Body of pancreas (tissue), 4 donors: Measurements from ENCODE around the gene LURAP1L. TPM values are rescaled to one million over a fixed set of nuclear protein-coding genes. Genes with fewer than 3 reads are reported as not detected.
A peak's percentile ranks its signal among the peaks of the same experiment; 100 is the strongest.

ENCODE experiments used
- ATAC-seq: fragments of 150-250 bp; one replicate; pipeline ENCODE4 v1.9.1; 2016
- DNase-seq, 4 donors: peaks; one replicate each; pipeline ENCODE4 v3.0.0-alpha.2; 2019
- H3K27ac ChIP-seq, 4 donors: fragments of 200-600 bp; sonication (generic); 1 replicate in 3 of 4; 2 replicates in 1 of 4; pipeline versions ENCODE4 v1.5.1 to v1.6.1; 2016 to 2019; ENCODE audit warnings: mild to moderate bottlenecking in 1 of 4, mixed read lengths in 1 of 4, moderate library complexity in 1 of 4
- H3K27me3 ChIP-seq, 2 donors: fragments of 200-600 bp; sonication (generic); one replicate each; pipeline ENCODE4 v1.6.0; 2016; ENCODE audit warnings: mild to moderate bottlenecking in 1 of 2
- H3K36me3 ChIP-seq, 2 donors: fragments of 200-600 bp; sonication (generic); replicated peaks in 1 of 2; 2 replicates each; pipeline ENCODE4 v1.5.1; 2016; ENCODE audit warnings: low read depth in 2 of 2; ENCODE audit not compliant: insufficient read depth in 1 of 2
- H3K4me1 ChIP-seq: fragments of 200-600 bp; sonication (generic); one replicate; pipeline ENCODE4 v1.6.0; 2016
- H3K4me3 ChIP-seq, 2 donors: fragments of 200-600 bp; sonication (generic); 1 replicate in 1 of 2; 2 replicates in 1 of 2; pipeline ENCODE4 v1.5.1; 2016 to 2019
- H3K9me3 ChIP-seq, 3 donors: fragments of 200-600 bp; sonication (generic); 1 replicate in 2 of 3; 2 replicates in 1 of 3; pipeline ENCODE4 v1.5.1; 2016
- POLR2A ChIP-seq, 3 donors: fragments of 450-650 bp; IDR thresholded peaks; one replicate each; pipeline ENCODE4 v1.6.1; 2016; ENCODE audit warnings: antibody characterized with exemption in 3 of 3, mild to moderate bottlenecking in 2 of 3
- WGBS, 2 donors: methylation state at CpG; one replicate each; pipeline ENCODE4 v1.1.5; 2017; 5-methylcytosine and 5-hydroxymethylcytosine counted together
- intact Hi-C: fragments of 100-400 bp; cut with DNase I; formaldehyde crosslinking; loops from one replicate; pipeline ENCODE4 v1.15.1; 2023
- total RNA-seq, 2 donors: library from RNA; depleted of rRNA; stranded (reverse); fragments of >200 nt; gene quantifications; one replicate each; pipeline ENCODE4 v1.1.0, GENCODE V29; 2016
- TF ChIP-seq, protein P1 (sequence below), 7 experiments: fragments of 450-650 bp in 4 of 7; fragments of 200-600 bp in 3 of 7; sonication (generic) in 3 of 7; IDR thresholded peaks; one replicate each; pipeline ENCODE4 v1.5.1; 2016 to 2019; ENCODE audit warnings: antibody characterized with exemption in 7 of 7

LURAP1L gene
- total RNA-seq, 2 donors from 2014 or later: 12.2 to 20.2 TPM

DNA sequence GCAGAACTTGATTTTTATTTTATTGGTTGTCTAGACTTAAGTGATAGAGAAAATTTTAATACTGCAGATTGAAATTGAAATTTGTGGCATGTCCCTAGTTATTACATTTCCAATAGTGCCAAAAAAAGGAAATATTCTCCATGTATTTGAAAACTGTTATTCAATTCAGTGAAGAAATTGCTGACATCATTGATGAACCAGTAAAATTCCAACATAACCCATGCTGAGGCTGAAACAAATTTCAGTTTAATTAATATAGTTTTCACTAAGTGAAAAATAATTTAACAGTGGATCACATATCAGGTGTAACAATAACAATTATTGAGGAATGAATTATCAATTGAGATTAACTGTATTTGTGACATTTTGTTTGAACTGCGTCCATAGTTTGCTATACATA is 38.7 kb downstream of the LURAP1L start:
- no peak for TF ChIP-seq POLR2A (IDR thresholded peaks at IDR 0.05)
- TF ChIP-seq, protein P1, sequence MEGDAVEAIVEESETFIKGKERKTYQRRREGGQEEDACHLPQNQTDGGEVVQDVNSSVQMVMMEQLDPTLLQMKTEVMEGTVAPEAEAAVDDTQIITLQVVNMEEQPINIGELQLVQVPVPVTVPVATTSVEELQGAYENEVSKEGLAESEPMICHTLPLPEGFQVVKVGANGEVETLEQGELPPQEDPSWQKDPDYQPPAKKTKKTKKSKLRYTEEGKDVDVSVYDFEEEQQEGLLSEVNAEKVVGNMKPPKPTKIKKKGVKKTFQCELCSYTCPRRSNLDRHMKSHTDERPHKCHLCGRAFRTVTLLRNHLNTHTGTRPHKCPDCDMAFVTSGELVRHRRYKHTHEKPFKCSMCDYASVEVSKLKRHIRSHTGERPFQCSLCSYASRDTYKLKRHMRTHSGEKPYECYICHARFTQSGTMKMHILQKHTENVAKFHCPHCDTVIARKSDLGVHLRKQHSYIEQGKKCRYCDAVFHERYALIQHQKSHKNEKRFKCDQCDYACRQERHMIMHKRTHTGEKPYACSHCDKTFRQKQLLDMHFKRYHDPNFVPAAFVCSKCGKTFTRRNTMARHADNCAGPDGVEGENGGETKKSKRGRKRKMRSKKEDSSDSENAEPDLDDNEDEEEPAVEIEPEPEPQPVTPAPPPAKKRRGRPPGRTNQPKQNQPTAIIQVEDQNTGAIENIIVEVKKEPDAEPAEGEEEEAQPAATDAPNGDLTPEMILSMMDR (IDR thresholded peaks at IDR 0.05): no peak
- H3K4me3 ChIP-seq: no peak overlapping the region
- no peaks in the 10 kb centered on the region for H3K27me3 ChIP-seq
- ATAC-seq (no peak), DNase-seq (no peak)
- H3K4me1 ChIP-seq: peaks cover 48% of the 10 kb centered on the region
- H3K27ac ChIP-seq: peak overlapping the region; percentile 76 to 93 (median 86)
- intact Hi-C loops: no loop called here
- 27 to 38% methylated on average over 1 of the region's 1 CpG for WGBS, 2 donors
- no peaks in the 10 kb centered on the region for H3K36me3 ChIP-seq
- H3K9me3 ChIP-seq: no peaks in the 10 kb centered on the region

DNA sequence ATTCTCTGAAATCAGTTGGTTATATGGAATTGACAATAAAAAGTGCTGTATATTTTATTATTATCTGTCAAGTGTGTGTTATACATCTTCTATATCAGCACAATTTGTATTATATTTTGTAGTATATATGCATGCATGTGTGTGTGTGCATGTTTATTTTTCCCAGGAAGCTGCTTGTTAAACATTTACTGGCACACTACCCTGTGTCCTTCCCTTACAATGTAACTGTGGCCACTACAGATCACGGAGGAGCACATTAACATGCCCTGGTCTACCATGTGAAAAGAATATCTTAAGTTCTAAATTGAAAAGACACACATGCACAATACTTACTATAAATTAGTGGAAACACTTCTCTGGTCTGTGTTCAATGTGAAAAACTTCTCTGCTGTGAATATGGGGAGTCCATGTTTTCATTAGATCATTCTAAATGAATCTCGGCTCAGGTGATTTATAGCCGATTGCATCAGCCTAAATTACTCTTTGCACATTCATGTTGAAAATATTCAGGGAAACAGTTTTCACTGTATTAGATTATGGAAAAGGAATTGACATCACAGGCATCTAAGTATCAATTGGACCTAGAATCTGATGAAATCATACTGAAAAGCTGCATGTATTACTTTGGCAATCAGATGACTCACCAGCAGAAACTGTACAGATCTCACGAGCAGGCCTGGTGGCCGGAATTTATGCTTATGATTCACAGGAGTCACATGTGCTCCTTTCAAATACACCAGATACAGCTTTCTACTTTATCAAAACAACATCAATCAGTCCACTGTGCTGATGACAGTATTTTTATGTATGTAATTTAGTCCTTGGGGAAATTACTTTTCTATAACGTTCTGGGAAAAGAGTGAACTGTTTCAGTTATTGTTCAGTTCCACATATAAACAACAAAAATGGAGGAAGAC is 39.4 kb downstream of the LURAP1L start:
- Histone ChIP-seq H3K4me3 (no peak overlapping the region), H3K36me3 (no peaks in the 10 kb centered on the region), H3K27ac (peak overlapping the region; percentile 76 to 93 (median 86)), H3K27me3 (no peaks in the 10 kb centered on the region), H3K9me3 (no peaks in the 10 kb centered on the region), H3K4me1 (peaks cover 52% of the 10 kb centered on the region)
- intact Hi-C loops: no loop called here
- peak in 1 of 3 donors; percentile 24 for TF ChIP-seq POLR2A (IDR thresholded peaks at IDR 0.05)
- TF ChIP-seq, protein P1 (IDR thresholded peaks at IDR 0.05): peak in 5 of 7 experiments; percentile 12 to 77 (median 63)
- DNase-seq (peak; percentile 67 to 82 (median 80)), ATAC-seq (peak; percentile 82)
- 3 to 12% methylated on average over 6 of the region's 6 CpGs for WGBS, 2 donors

DNA sequence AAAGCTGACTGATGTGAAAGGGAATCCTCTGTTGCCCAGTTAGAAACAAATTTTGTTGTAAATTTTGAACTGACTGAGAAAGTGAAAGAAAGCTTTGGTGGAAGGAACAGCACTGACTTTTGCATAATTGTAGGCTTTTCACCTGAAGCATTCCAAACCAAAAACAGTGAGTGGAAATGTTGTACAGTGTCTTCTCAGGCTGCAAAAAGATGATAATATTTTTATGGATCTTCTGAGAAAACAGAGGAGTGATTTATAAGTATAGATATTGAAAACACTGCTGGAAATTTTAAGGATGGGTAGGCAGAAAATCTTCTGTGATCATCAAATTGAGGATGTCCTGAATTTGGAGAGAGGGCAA is 40.0 kb downstream of the LURAP1L start:
- DNase-seq: no peak
- intact Hi-C loops: no loop called here
- H3K27ac ChIP-seq: peak overlapping the region; percentile 76 to 93 (median 86)

DNA sequence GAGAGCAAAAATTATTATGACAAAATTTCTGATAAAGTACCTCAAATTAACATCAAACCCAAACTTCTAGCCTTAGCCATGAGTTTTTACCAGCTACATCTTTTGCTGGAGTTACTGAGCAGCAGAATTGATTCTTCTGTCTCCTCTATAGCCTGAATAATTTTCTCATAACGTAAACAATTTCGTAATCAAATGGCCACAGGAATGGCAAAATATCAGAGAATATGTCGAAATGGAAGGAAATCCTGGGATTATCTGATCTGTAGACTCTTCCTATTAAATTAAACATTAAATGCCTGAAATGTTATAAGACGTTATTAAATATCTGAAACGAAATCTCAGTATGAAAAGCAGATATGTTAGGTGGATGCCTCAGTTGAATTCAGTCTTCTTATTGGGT is 41.1 kb downstream of the LURAP1L start:
- no peak for DNase-seq
- peak overlapping the region; percentile 40 to 89 (median 80) for H3K27ac ChIP-seq
- TF ChIP-seq POLR2A (IDR thresholded peaks at IDR 0.05): no peak
- TF ChIP-seq, protein P1 (IDR thresholded peaks at IDR 0.05): no peak
- 85 to 90% methylated on average over 5 of the region's 5 CpGs for WGBS, 2 donors
- ATAC-seq: no peak
- H3K9me3 ChIP-seq: no peaks in the 10 kb centered on the region
- no peaks in the 10 kb centered on the region for H3K36me3 ChIP-seq
- no peaks in the 10 kb centered on the region for H3K27me3 ChIP-seq
- H3K4me3 ChIP-seq: no peak overlapping the region
- intact Hi-C loops: no loop called here
- peaks cover 55% of the 10 kb centered on the region for H3K4me1 ChIP-seq

More for the DNA sequence above, 40.0 kb downstream of the LURAP1L start:
- Histone ChIP-seq H3K36me3 (no peaks in the 10 kb centered on the region), H3K4me3 (no peak overlapping the region), H3K27me3 (no peaks in the 10 kb centered on the region), H3K9me3 (no peaks in the 10 kb centered on the region), H3K4me1 (peaks cover 56% of the 10 kb centered on the region)
- TF ChIP-seq, protein P1 (IDR thresholded peaks at IDR 0.05): no peak
- no peak for TF ChIP-seq POLR2A (IDR thresholded peaks at IDR 0.05)
- ATAC-seq: no peak
